PFSK-1 (cell line): Measurements from ENCODE around the gene BRAT1.

Experiments used
- FOXP2 ChIP-seq: optimal IDR thresholded peaks from 2 replicates; pipeline ENCODE3; 2011; ENCODE audit warnings: borderline replicate concordance, control low read depth, inconsistent platforms; ENCODE audit not compliant: insufficient read depth; ENCODE audit errors: extremely low read length, extremely low read depth
- POLR2AphosphoS5 ChIP-seq: IDR thresholded peaks from 2 replicates; pipeline ENCODE4 v1.6.1; 2012; ENCODE audit warnings: low read depth, mild to moderate bottlenecking, control low read depth, low read length, moderate library complexity
- SIN3A ChIP-seq: IDR thresholded peaks from 2 replicates; pipeline ENCODE4 v1.6.1; 2012; ENCODE audit warnings: mild to moderate bottlenecking, low read length, moderate library complexity, borderline replicate concordance; ENCODE audit not compliant: insufficient read depth
- TAF1 ChIP-seq: IDR thresholded peaks from 2 replicates; pipeline ENCODE4 v1.6.1; 2012; ENCODE audit warnings: low read length, control low read depth, borderline replicate concordance; ENCODE audit not compliant: insufficient read depth
- TF ChIP-seq, protein P1 (sequence below), 2 experiments: IDR thresholded peaks; 2 replicates each; pipeline versions ENCODE4 v1.6.1 to v1.8.0; 2011 to 2012; ENCODE audit warnings: low read depth in 2 of 2, low read length in 2 of 2, control low read depth in 1 of 2, inconsistent platforms in 1 of 2, mild to moderate bottlenecking in 1 of 2, moderate library complexity in 1 of 2; ENCODE audit not compliant: insufficient read depth in 1 of 2

Gene BRAT1

GRCh38 chr7:2567679-2568278 is 12.5 kb upstream of the BRAT1 start:
- TF ChIP-seq TAF1 (no peak), POLR2AphosphoS5 (no peak), SIN3A (no peak), FOXP2 (no peak)
- TF ChIP-seq, protein P1, sequence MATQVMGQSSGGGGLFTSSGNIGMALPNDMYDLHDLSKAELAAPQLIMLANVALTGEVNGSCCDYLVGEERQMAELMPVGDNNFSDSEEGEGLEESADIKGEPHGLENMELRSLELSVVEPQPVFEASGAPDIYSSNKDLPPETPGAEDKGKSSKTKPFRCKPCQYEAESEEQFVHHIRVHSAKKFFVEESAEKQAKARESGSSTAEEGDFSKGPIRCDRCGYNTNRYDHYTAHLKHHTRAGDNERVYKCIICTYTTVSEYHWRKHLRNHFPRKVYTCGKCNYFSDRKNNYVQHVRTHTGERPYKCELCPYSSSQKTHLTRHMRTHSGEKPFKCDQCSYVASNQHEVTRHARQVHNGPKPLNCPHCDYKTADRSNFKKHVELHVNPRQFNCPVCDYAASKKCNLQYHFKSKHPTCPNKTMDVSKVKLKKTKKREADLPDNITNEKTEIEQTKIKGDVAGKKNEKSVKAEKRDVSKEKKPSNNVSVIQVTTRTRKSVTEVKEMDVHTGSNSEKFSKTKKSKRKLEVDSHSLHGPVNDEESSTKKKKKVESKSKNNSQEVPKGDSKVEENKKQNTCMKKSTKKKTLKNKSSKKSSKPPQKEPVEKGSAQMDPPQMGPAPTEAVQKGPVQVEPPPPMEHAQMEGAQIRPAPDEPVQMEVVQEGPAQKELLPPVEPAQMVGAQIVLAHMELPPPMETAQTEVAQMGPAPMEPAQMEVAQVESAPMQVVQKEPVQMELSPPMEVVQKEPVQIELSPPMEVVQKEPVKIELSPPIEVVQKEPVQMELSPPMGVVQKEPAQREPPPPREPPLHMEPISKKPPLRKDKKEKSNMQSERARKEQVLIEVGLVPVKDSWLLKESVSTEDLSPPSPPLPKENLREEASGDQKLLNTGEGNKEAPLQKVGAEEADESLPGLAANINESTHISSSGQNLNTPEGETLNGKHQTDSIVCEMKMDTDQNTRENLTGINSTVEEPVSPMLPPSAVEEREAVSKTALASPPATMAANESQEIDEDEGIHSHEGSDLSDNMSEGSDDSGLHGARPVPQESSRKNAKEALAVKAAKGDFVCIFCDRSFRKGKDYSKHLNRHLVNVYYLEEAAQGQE (IDR thresholded peaks at IDR 0.05; ENCODE audit: insufficient read depth in 1 of 2, low read depth in 2 of 2, low read length in 2 of 2): no peak

GRCh38 chr7:2566890-2567678 is 11.8 kb upstream of the BRAT1 start:
- TF ChIP-seq, protein P1 (IDR thresholded peaks at IDR 0.05; ENCODE audit: insufficient read depth in 1 of 2, low read depth in 2 of 2, low read length in 2 of 2): no peak
- TF ChIP-seq TAF1 (no peak), SIN3A (no peak), FOXP2 (no peak), POLR2AphosphoS5 (no peak)

DNA sequence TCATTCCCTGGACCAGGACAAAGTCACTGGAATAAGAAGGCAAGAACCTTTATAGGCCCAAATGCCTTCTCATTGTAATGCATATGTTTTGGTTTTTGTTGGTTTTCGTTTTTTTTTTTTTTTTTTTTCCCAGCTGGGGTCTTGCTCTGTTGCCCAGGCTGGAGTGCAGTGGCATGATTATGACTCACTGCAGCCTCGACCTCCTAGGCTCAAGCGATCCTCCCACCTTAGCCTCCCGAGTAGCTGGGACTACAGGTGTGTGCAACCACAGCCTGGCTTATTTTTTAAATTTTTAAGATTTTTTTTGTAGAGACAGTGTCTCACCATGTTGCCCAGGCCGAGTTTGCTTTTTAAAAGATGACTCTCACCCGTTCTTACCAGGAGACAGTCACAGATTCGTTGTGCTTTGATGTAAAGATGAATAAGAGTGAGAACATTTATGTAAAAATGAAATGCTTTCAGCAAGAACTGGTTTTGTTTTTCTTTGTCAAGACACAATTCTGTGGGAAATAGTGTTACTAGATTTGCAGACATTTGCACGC is 11.1 kb upstream of the BRAT1 start:
- no peak for TF ChIP-seq FOXP2
- TF ChIP-seq POLR2AphosphoS5: no peak
- TF ChIP-seq, protein P1 (IDR thresholded peaks at IDR 0.05; ENCODE audit: insufficient read depth in 1 of 2, low read depth in 2 of 2, low read length in 2 of 2): no peak
- no peak for TF ChIP-seq TAF1
- no peak for TF ChIP-seq SIN3A

GRCh38 chr7:2564970-2565540 is 9.7 kb upstream of the BRAT1 start:
- TF ChIP-seq SIN3A: no peak
- TF ChIP-seq POLR2AphosphoS5: no peak
- TF ChIP-seq FOXP2: peak; percentile 61
- TF ChIP-seq, protein P1 (IDR thresholded peaks at IDR 0.05; ENCODE audit: insufficient read depth in 1 of 2, low read depth in 2 of 2, low read length in 2 of 2): no peak
